Nephron progenitor cell (in vitro differentiated cells): Measurements from ENCODE around the gene EDDM3A.

Source experiments
- DNase-seq: peaks from one replicate; pipeline ENCODE4 v3.0.0; 2021
- H3K27ac Mint-ChIP-seq: 2 replicates; pipeline ENCODE4 v1.8.0; 2021; ENCODE audit warnings: mild to moderate bottlenecking, moderate library complexity, mixed read lengths
- H3K27me3 Mint-ChIP-seq: 2 replicates; pipeline ENCODE4 v1.8.0; 2021; ENCODE audit warnings: mild to moderate bottlenecking, low read depth, mixed read lengths; ENCODE audit not compliant: poor library complexity
- H3K36me3 Mint-ChIP-seq: 2 replicates; pipeline ENCODE4 v1.8.0; 2021; ENCODE audit warnings: low read depth, mixed read lengths
- H3K4me1 Mint-ChIP-seq: 2 replicates; pipeline ENCODE4 v1.8.0; 2021; ENCODE audit warnings: mixed read lengths
- H3K4me3 Mint-ChIP-seq: 2 replicates; pipeline ENCODE4 v1.8.0; 2021; ENCODE audit warnings: mild to moderate bottlenecking, moderate library complexity, mixed read lengths
- H3K9me3 Mint-ChIP-seq: 2 replicates; pipeline ENCODE4 v1.8.0; 2021; ENCODE audit warnings: mild to moderate bottlenecking, moderate library complexity, mixed read lengths
- CTCF ChIP-seq: fragments of 200-600 bp; sonication (generic); IDR thresholded peaks from 2 replicates; pipeline ENCODE4 v1.5.0; 2021; ENCODE audit warnings: antibody characterized with exemption

EDDM3A gene

GRCh38 chr14:20745571-20746358 lies at the start of gene EDDM3A:
TSS of gene EDDM3A (plus strand) at chr14:20745887. CDS start at chr14:20747581, 1,694 bp downstream.
- Mint-ChIP-seq H3K4me3 (no peak within 1 kb of the TSS), H3K27me3 (peaks cover 13% of the 10 kb centered on the region), H3K4me1 (peaks cover 11% of the 10 kb centered on the region), H3K36me3 (no peaks in the 10 kb centered on the region), H3K9me3 (no peaks in the 10 kb centered on the region), H3K27ac (peak within 1 kb of the TSS; percentile 45)
- no peak for DNase-seq
- no peak for TF ChIP-seq CTCF

GRCh38 chr14:20696764-20697163 lies 48.9 kb upstream of the EDDM3A start:
- Mint-ChIP-seq H3K9me3 (no peaks in the 10 kb centered on the region), H3K4me1 (peaks cover 5% of the 10 kb centered on the region), H3K36me3 (no peaks in the 10 kb centered on the region), H3K27me3 (peaks cover 4% of the 10 kb centered on the region), H3K27ac (no peak overlapping the region), H3K4me3 (no peak overlapping the region)
- TF ChIP-seq CTCF, result no peak
- DNase-seq, result no peak

GRCh38 chr14:20697273-20698017 lies 48.2 kb upstream of the EDDM3A start:
- Mint-ChIP-seq H3K4me1 (peaks cover 5% of the 10 kb centered on the region), H3K9me3 (no peaks in the 10 kb centered on the region), H3K4me3 (no peak overlapping the region), H3K27me3 (peaks cover 4% of the 10 kb centered on the region), H3K36me3 (no peaks in the 10 kb centered on the region), H3K27ac (no peak overlapping the region)
- DNase-seq, result peak; percentile 64
- peak; percentile 87 for TF ChIP-seq CTCF

- no peak for TF ChIP-seq CTCF
- Mint-ChIP-seq H3K4me3 (no peak overlapping the region), H3K36me3 (no peaks in the 10 kb centered on the region), H3K27ac (no peak overlapping the region), H3K4me1 (peaks cover 5% of the 10 kb centered on the region), H3K27me3 (peaks cover 4% of the 10 kb centered on the region), H3K9me3 (no peaks in the 10 kb centered on the region)
- no peak for DNase-seq
Measured at GRCh38 chr14:20698018-20698329, 47.7 kb upstream of the EDDM3A start.

GRCh38 chr14:20698934-20699333 lies 46.8 kb upstream of the EDDM3A start:
- Mint-ChIP-seq H3K27ac (no peak overlapping the region), H3K36me3 (no peaks in the 10 kb centered on the region), H3K4me1 (peaks cover 5% of the 10 kb centered on the region), H3K9me3 (no peaks in the 10 kb centered on the region), H3K4me3 (no peak overlapping the region), H3K27me3 (peaks cover 4% of the 10 kb centered on the region)
- DNase-seq, result no peak
- no peak for TF ChIP-seq CTCF
